HG03025 (cell line): ENCODE measurements around the gene H6PD.

Source experiments
- ATAC-seq: cut with Tn5 transposase; IDR thresholded peaks from one replicate; pipeline ENCODE4 v1.9.1; 2021; ENCODE audit warnings: mild to moderate bottlenecking, moderate library complexity; ENCODE audit not compliant: unreplicated experiment, low FRiP score

The H6PD gene

DNA sequence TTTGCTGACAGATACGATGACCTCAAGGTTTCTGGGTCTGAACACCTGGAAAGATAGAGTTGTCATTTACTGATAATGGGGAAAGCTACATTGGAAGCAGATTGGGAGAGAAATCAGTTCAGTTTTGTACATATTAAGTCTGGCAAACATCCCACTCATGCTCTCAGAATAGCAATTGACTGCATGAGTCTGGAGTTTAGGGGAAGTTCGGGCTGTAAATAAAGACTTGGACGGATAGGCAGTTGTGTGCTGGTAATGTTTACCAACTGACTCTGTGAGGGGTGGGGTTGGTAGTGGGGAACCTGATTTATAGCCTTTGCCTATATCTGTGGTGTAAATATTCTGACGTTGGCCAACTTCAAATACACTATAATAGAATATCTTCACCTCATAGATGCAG lies 4.0 kb downstream of the H6PD start:
- ATAC-seq, result no peak

DNA sequence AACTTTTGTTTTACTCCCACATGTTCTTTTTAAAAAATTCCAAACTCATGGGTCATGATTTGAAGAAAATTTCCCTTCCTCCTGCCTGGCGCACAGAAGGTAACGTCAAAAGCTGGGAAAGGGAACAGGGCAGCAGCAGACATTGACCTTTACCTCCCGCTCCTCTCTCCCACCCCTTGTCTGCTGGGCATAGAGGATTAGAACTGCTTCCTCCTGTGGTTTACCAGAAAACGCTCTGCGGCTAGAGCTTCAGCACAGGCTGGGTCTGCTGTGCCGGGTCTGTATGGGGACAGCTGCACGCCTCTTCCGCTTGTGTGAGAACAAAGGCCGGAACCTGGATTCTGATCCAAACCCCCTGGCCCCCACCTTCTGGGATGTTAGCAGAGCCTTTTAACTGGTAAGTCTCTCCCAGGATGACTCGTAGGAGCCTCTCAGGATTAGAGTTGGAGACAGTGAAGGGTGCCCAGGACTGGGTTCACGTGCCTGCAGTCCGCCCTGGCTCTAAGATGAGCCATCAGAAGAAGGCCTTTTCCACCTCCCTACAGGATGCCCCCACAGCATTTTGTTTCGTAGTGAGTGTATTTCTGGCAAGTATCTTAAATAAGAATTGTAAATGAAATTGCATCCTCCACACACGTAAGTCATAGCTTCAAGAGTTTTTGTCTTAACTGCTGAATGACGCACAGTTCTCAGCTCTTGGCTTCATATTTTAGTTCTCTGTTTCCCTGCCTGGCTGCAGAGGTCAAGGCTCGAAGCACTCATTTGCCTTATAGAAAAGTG lies 5.2 kb downstream of the H6PD start:
- no peak for ATAC-seq

DNA sequence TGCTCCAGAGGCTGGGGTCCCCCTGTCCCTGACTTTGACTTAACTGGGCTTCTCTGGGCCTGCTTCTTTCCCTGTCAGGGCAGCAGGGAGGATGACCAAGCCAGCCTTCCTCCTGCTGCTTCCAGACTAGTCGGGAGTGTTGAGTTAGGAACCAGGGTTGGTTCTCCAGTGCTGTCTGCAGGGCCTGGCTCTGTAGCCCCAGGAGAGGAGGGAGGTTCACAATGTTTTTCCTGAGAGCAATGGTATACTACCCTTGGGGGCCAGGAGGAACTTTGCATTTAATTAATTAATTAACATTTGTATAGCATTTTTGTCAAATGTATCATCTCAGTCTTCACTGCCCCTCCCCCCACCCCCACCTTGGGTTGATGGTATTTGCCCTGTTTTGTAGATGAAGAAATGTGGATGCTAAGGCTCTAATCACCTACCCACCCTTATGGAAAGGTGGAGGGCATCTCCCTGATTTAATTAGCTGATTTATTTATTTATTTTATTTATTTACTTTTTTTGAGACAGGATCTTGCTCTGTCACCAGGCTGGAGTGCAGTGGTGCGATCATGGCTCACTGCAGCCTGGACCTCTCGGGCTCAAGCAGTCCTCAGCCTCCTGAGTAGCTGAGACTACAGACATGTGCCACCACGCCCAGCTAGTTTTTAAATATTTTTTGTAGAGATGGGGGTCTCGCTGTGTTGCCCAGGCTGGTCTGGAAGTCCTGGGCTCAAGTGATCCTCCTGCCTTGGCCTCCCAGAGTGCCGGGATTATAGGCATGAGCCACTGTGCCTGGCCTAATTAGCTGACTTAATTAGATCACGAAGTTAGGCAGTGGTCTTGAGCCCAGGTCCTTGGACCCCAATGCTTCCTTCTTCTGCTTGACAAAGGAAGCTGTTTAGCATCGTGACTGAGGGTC lies 6.6 kb downstream of the H6PD start:
- ATAC-seq, result no peak

DNA sequence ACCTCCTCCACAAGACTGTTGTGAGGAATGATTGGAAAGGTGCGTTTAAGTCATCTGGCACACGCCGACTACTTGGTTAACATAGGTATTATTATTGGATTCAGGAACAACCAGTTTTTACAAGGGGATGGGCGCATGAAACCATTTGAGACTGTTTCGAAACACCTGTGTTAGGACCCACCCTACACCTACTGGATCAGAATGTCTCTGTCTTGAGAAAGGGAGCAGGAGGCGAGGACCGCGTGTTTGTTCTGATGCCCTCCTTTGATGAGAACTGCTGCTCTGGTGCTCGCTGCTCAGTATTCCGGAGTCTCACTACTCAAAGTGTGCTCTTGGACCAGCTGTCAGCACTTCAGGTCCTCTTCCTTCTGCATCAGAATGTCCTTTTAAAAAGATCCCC lies 7.3 kb downstream of the H6PD start:
- no peak for ATAC-seq

DNA sequence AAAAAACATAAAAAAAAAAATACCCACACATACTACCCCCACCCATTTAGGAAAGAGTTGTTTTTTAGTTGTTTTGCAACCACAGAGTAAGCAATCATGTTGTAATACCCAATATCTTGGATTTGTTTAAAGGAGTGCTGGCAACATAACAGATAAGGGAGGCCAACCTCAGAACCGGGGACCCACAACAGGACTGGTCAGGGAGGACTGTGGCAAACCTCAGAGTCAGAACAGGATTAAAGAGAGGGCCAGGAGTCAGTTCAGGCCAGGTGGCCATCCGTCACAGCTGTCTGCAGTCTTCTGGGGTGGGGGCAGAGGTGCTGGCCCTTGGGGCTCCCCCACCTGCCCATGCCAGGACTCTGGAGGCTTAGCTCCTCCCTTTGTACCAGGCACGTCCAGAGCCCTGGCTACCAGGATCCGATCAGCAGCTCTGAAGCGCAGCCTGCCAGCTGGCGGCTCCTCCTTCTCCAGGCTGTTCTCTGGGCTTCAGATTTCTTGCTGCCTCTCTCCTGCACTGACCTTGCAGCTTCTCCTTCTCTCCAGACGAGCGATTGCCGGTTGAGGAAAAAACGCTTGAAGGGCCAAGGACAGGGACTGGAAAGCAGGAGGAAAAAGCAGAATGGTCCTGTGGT lies 7.9 kb downstream of the H6PD start:
- ATAC-seq, result no peak

DNA sequence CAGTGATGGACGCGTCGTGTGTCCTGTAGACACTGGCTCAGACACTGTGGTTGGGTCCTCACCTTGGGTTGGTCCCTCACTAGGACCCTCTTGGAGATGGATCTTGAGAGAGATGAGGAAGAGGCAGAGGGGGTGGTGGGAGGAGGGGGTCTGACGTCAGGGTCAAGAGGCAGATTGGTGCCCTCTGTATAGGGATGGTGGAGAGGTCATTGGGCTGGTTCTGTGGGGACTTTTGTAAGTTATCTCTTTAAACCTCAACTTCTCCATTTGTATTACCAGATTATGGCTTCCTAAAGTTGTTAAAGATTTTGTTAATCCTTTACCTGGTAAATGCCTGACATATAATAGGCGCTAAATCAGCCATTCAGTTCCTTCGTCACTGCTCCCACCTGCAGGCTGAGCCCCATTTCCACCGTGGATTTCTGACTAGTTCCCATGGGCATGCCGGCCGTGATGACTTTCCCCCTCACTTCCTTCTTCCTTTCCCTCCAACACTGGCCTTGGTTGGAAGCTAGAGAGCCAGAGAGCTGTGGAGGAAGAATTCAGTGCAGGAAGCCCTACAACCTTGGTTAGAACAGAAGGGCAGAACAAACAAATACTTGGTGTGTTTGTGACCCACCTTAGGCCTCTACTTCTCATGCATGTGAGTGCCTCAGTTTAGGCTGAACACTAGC lies 8.6 kb downstream of the H6PD start:
- ATAC-seq, result no peak

DNA sequence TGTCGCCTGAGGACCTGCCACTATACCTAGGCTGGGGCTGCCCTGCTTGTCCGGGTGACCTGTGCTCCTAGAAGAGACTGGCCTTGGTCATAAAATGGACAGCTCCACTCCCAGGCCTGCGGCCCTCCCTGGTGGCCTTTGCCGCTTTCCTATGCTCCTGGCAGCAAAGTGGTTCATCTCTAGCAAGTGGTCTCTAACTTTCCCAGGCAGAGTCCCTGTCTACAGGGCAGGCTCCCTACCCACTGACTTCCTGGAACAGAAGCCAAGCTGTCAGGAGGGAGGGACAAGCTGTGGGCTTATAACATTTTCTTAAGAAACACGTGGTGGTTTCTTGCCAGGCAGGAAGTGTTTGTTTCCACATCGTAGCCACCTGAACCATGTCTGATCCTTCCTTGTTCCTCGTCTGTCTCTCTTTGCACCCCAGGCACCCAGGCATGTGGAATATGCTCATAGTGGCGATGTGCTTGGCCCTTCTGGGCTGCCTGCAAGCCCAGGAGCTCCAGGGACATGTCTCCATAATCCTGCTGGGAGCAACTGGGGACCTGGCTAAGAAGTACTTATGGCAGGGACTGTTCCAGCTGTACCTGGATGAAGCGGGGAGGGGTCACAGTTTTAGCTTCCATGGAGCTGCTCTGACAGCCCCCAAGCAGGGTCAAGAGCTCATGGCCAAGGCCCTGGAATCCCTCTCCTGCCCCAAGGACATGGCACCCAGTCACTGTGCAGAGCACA lies 10.1 kb downstream of the H6PD start:
- ATAC-seq, result no peak

DNA sequence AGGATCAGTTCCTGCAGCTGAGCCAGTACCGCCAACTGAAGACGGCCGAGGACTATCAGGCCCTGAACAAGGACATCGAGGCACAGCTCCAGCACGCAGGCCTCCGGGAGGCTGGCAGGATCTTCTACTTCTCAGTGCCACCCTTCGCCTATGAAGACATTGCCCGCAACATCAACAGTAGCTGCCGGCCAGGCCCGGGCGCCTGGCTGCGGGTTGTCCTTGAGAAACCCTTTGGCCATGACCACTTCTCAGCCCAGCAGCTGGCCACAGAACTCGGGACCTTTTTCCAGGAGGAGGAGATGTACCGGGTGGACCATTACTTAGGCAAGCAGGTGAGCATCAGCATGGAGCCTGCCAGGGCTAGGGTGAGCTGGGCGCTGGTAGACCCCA lies 10.7 kb downstream of the H6PD start:
- ATAC-seq, result no peak

DNA sequence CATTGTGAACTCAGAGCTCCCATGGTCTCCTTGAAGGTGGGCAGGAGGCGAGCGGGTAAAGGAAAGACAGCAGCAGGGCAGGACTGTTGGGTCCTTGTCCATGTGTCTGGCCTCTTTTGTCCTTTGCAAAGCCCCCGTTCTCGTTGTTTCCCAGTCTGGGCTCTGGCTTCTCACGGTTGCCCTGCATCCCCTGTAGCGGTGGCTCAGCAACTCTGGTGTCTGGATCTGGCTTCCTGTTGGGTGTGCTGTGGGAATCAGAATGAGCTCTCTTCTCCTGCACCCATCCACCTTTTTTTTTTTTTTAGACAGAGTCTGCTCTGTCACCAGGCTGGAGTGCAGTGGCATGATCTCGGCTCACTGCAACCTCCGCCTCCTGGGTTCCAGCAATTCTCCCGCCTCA lies 11.1 kb downstream of the H6PD start:
- no peak for ATAC-seq

DNA sequence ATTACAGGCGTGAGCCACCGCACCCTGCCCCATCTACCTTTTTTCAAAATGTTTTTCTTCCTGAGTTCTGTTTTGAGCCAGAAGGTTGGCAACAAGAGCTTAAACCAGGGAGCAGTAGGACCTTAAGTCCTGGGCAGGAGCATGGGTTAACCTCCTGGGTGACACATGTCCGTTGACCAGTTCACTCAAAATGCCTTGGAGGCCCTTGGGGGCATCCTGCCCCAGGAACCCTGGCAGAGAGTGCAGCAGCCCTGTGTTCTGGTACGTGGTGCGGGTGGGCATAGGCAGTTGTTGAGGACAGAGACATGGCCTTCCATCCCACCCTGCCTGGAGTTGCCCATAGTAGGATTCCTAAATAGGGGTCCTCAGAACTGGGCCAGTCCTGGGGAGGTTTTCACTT lies 11.6 kb downstream of the H6PD start:
- ATAC-seq, result no peak

DNA sequence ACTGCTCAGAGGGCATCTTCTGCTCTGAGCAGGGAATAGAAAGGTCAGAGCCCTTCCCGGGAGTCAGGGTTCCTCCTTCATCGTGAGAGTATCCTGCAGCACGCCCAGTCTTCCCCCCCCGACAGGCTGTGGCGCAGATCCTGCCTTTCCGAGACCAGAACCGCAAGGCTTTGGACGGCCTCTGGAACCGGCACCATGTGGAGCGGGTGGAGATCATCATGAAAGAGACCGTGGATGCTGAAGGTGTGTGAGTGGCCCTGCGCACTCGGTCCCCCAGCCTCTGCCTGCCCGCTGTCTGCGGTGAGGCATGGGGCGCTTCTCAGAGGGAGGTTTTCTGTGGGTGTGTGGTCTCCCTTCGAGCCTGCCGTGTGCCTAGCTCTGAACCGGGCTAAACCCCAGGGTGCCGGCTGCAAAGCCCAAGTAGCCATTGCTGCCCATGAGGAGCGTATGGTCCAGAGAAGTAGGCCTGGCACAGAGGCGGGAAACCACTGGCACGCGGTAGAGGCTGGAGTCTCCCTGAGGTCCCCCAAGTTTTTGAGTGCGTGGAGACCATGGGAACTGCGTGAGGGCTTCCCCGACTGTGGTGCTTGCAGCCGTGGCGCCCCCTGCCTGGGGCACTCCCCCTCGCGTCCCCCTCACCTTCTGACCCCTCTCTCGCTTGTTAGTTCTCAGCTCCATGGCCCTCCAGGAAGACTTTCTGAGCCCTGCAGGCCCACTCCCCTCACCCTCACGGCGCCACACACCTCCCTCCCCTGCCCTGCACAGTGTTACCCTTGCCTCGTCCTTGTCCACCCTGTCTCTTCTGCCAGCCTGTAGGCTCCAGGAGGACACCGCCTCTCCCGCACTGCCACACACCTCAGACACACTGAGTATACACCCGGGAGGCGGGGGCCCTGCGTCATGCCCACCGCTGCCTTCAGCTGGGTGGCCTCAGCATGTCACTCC lies 12.5 kb downstream of the H6PD start:
- no peak for ATAC-seq

DNA sequence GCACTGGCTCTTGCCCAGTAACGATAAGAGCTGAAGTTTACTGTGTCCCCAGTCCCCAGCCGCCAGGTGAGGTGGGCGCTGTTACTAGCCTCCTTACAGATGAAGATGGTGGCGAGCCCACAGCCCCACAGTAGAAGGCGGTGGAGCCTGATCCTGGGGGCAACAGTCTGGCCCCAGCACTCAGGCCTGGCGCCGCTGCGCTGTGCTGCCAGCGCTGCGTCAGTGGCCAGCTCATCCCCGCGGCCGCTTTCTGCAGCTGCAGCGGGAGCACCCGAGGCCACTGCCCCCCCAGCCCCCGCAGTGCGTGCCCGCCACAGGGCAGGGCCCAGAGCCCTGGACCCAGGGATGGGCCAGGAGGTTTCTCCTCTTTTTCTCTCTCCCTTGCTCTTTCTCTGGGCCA lies 13.3 kb downstream of the H6PD start:
- ATAC-seq, result no peak

DNA sequence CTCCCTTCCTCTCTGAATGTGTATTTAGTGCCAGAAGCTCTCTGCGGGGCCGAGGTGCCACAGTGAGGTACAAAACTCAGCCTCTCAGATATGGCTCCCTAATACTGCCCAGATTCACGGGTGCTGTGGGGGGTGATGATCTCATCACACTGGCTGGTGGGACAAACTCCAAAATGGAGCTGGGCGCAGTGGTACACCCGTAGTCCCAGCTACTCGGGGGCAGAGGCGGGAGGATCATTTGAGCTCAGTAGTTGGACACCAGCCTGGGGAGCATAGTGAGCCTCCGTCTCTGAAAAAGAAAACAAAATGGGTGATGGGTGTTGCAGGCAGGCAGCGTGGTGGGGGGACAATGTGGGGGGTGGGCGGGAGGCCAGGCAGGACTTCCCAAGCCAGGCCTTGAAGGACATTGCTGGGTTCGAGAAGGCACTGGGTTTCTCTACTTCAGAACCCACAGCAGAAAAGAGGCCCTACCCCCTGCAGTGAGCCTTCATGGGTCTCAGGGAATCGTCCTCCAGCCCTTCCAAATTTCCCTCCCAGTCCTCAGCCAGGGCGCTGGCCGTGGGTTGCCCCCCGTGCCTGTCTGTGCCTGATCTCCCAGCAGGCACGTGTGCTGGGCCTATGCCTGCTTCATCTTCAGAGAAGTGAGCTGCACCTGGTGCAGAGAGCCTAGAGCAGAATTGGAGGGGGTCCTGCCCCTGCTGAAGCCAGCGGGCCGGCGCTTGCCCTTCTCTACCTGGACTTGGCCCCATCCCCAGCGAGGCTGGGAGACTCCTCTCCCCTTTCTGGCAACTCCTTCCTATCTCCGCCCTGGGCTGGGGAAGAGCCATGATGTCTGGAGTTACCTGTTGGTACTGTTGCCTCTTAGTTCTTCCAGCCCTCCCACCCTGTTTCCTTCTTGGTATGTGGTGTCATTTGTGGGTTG lies 14.0 kb downstream of the H6PD start:
- ATAC-seq, result no peak

DNA sequence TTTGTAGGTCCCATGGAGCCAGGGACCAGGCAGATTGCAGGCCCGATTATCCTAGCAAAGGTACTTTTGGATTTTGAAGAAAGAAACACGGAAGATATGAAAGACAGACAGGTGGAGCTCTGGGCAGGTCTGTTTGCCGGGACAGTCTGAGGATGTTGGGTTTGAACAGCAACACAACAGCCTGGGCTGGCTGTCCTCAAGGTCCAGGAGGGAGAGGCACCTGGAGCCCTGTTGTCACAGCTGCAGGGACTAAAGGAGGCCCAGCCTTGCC lies 14.6 kb downstream of the H6PD start:
- no peak for ATAC-seq

DNA sequence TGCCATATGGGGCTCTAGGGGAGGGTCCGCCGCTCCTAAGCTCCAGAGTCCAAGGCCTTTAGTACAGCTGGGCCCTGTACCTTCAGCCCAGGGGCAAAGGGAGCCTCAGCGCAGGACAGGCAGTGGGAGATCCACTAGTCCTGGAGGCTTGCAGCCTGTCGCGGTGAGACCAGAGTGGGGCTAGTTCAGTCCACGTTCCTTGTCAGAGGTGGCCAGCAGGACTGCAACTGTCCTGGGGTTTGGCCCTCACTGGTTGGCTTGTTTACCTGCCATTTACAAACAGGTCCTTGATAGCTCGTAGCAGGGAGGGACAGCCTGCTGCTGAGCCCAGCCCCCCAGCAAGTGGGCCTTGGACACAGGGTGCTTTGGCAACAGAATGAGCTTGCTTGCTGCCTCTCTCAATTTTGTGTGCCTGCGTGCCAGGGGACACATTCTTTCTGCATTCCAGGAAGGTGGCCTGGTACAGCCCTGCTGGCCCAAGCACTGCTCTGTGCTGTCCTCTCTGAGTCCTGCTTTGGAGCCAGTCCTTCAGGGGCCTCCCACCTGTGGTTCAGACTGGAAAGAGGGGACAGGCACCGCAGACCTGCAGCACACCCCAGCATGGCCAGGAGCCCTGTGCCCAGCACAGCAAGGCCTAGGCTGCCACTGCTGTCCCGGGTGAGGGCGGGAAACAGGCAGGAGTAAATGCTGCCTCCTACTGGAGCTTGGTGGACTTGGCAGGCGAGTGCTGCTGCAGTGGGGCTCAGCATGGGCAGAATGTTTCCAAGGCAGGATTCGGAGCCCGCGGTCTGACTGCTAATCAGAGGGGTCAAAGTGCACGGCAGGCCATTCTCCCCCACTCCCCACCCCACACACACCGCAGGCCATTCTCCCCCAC lies 15.2 kb downstream of the H6PD start:
- ATAC-seq, result no peak

DNA sequence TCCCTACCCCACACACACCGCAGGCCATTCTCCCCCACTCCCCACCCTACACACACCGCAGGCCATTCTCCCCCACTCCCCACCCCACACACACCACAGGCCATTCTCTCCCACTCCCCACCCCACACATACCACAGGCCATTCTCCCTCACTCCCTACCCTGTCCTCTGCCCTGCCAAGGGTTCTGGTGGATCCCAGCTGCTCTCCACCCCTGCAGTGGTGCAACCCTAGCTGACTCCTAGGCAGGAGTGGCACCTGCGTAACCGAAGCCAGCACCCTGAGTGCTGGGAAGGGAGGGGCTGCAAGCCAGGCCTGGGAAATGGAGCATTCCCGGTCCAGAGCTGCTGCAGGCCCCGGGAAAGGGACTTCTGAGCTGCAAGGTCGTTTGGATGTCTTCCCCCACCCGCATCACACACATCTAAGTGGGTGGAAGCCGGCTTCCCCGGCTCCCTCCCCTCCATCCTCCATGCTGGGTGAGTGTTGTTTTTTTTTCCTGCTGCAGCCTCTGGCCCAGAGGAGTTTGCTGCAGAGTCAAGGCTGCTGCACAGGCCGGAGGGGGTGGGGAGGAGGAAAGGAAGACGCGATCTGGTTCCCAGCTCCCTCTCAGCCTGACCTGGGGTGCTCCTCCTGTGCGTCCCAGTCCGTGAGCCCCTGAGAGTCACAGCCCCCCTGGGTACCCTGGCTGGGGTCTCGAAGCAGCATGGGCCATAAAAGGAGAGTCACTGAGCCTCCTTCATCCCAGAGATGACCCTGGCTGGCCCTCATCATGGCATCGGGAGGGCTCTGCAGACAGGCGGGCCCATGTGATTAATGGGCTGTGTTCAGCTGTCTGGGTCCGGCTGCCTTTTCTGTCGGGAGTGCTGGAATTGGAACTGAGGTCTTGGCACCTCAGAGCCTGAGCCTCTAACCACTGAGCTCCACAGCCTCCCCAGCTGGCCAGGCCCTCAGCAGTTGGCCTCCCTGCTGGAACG lies 16.1 kb downstream of the H6PD start:
- ATAC-seq, result no peak
